ENCODE results near the gene POLDIP3.

DNA sequence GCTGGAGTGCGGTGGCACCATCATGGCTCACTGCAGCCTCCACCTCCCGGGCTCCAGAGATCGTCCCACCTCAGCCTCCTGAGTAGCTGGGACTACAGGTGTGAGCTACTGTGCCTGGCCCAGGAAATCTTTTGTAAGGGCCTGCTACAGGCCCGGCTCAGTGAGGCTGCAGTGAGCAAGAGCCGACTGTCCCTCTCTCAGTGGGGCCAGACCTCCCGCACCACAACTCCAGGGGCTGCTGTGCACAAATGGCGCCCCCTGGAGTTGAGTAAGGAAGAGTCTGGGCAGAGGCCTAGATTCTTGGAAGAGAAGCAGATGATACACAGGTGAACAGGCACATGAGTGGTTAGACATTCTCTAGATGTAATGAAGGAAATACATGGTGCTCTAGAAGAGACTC is 53.9 kb downstream of the POLDIP3 start:
- no peak for TF ChIP-seq POLR2A (IDR thresholded peaks at IDR 0.05)
- TF ChIP-seq EP300 (IDR thresholded peaks at IDR 0.05): no peak
- TF ChIP-seq, protein P1, sequence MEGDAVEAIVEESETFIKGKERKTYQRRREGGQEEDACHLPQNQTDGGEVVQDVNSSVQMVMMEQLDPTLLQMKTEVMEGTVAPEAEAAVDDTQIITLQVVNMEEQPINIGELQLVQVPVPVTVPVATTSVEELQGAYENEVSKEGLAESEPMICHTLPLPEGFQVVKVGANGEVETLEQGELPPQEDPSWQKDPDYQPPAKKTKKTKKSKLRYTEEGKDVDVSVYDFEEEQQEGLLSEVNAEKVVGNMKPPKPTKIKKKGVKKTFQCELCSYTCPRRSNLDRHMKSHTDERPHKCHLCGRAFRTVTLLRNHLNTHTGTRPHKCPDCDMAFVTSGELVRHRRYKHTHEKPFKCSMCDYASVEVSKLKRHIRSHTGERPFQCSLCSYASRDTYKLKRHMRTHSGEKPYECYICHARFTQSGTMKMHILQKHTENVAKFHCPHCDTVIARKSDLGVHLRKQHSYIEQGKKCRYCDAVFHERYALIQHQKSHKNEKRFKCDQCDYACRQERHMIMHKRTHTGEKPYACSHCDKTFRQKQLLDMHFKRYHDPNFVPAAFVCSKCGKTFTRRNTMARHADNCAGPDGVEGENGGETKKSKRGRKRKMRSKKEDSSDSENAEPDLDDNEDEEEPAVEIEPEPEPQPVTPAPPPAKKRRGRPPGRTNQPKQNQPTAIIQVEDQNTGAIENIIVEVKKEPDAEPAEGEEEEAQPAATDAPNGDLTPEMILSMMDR (IDR thresholded peaks at IDR 0.05): peak in 1 of 2 donors; percentile 35
- TF ChIP-seq POLR2AphosphoS5 (IDR thresholded peaks at IDR 0.05): no peak

Measured in suprapubic skin (tissue), 4 donors.